SH-SY5Y (cell line): Measurements from ENCODE around the gene RAG1.

Source experiments
- GATA2 ChIP-seq: IDR thresholded peaks from 2 replicates; pipeline ENCODE4 v1.6.1; 2011; ENCODE audit warnings: mild to moderate bottlenecking, low read depth, low read length
- GATA3 ChIP-seq: IDR thresholded peaks from 2 replicates; pipeline ENCODE4 v1.6.1; 2011; ENCODE audit warnings: low read depth, mild to moderate bottlenecking, low read length, moderate library complexity

DNA sequence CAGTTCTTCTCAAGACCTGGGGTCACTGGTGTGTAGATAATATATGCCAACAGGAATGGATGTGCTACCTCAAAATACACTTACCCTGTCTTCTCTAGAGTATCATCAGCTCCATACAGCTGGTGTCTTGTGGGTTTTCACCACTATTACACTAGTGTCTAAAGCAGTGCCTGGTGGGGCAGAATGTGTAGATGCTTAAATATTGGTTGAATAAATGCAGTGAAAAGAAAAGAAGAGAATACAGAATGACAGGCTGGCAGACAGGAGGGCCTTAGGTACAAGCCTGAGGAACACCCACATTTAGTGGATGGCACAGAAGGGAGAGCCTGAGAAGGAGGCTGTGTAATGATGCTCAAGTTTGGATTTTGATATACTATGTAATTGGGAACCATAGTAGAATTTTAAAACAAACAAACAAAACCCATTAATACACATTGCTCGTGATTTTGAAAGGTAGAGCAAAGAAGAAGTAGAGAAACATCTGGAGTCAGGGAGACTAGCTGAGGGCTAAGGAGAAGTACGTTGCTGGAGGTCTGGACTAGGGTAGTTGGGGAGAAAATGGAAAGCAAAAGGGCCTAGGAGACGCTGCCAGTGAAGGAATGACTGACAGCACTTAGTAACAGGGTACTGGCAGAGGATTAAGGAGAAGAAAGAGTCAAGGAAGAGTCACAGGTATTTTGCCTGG is 50.7 kb downstream of the RAG1 start:
- TF ChIP-seq GATA2 (no peak), GATA3 (no peak)
